Activated CD8-positive, alpha-beta memory T cell treated with anti-CD3 and anti-CD28 coated beads, Interleukin-2, amount 50 U/mL, for 1 hour (primary cell): Measurements from ENCODE around the gene SLC38A8.

ENCODE experiments used
- DNase-seq: peaks from one replicate; pipeline ENCODE4 v3.0.0-alpha.2; 2020; ENCODE audit errors: extremely low read depth

Gene SLC38A8

GRCh38 chr16:84032458-84033178 lies 10.0 kb downstream of the SLC38A8 start:
- DNase-seq: no peak

GRCh38 chr16:84031556-84031955 lies 11.0 kb downstream of the SLC38A8 start:
- DNase-seq: no peak

GRCh38 chr16:84029297-84030047 lies 13.1 kb downstream of the SLC38A8 start:
- no peak for DNase-seq

- DNase-seq: no peak
These were observed 15.0 kb downstream of the SLC38A8 start for GRCh38 chr16:84027625-84028024.

- DNase-seq: no peak
These were observed 16.0 kb downstream of the SLC38A8 start for GRCh38 chr16:84026606-84027005.

- DNase-seq: no peak
These were observed 17.7 kb downstream of the SLC38A8 start for GRCh38 chr16:84024854-84025253.

GRCh38 chr16:84022644-84023043 lies 20.0 kb downstream of the SLC38A8 start:
- DNase-seq: no peak

GRCh38 chr16:84021488-84021887 lies 21.1 kb downstream of the SLC38A8 start:
- no peak for DNase-seq

GRCh38 chr16:84020353-84020752 lies 22.2 kb downstream of the SLC38A8 start:
- no peak for DNase-seq

GRCh38 chr16:84018710-84019109 lies 23.9 kb downstream of the SLC38A8 start:
- no peak for DNase-seq

GRCh38 chr16:84016477-84016876 lies 26.1 kb downstream of the SLC38A8 start:
- DNase-seq: no peak

- no peak for DNase-seq
These were observed 27.2 kb downstream of the SLC38A8 start for GRCh38 chr16:84015399-84015798.

GRCh38 chr16:84014570-84015327 lies 27.8 kb downstream of the SLC38A8 start:
- no peak for DNase-seq

- DNase-seq: no peak
These were observed 28.6 kb downstream of the SLC38A8 start for GRCh38 chr16:84013787-84014569.

GRCh38 chr16:84009282-84009681 lies 33.3 kb downstream of the SLC38A8 start:
- no peak for DNase-seq

- no peak for DNase-seq
These were observed 34.6 kb downstream of the SLC38A8 start for GRCh38 chr16:84007965-84008364.

GRCh38 chr16:84007520-84007919 lies 35.1 kb downstream of the SLC38A8 start:
- DNase-seq: no peak

- no peak for DNase-seq
These were observed 37.2 kb downstream of the SLC38A8 start for GRCh38 chr16:84005391-84005790.

- DNase-seq: no peak
These were observed 38.2 kb downstream of the SLC38A8 start for GRCh38 chr16:84004442-84004841.

- DNase-seq: no peak
These were observed 39.6 kb downstream of the SLC38A8 start for GRCh38 chr16:84003038-84003437.

GRCh38 chr16:84001726-84002125 lies 40.9 kb downstream of the SLC38A8 start:
- DNase-seq: no peak
